ENCODE measurements around the gene KCNT1.

KCNT1 gene

GRCh38 chr9:135815413-135815812, 113.4 kb downstream of the KCNT1 start:
- no peaks in the 10 kb centered on the region for H4K20me1 ChIP-seq (ENCODE audit: control insufficient read depth, insufficient read depth, low read depth, low read length)
- no peaks in the 10 kb centered on the region for H3K9me3 ChIP-seq (ENCODE audit: control insufficient read depth, insufficient read depth, low read length)
- H3K9me2 ChIP-seq (replicated peaks; ENCODE audit: control insufficient read depth, low read length) = no peaks in the 10 kb centered on the region
- no peaks in the 10 kb centered on the region for H3F3A ChIP-seq (ENCODE audit: control insufficient read depth, insufficient read depth)
- TF ChIP-seq CTCF (IDR thresholded peaks at IDR 0.05; ENCODE audit: low read depth, low read length, poor library complexity, severe bottlenecking) (no peak), EZH2phosphoT487 (IDR thresholded peaks at IDR 0.05; ENCODE audit: borderline replicate concordance, low read length) (no peak)
- H3K4me3 ChIP-seq (ENCODE audit: low read length) = no peak overlapping the region
- H3K4me2 ChIP-seq (ENCODE audit: low read length) = no peak overlapping the region
- H3K79me2 ChIP-seq (ENCODE audit: control insufficient read depth, low read length) = no peaks in the 10 kb centered on the region
- H3K27ac ChIP-seq (ENCODE audit: low read depth, low read length) = no peak overlapping the region
- H3K27me3 ChIP-seq (ENCODE audit: control insufficient read depth, low read length) = no peaks in the 10 kb centered on the region
- H3K36me3 ChIP-seq (ENCODE audit: control insufficient read depth, low read length) = peaks cover 24% of the 10 kb centered on the region
- no peaks in the 10 kb centered on the region for H3K4me1 ChIP-seq (ENCODE audit: control insufficient read depth, low read length)

DNA sequence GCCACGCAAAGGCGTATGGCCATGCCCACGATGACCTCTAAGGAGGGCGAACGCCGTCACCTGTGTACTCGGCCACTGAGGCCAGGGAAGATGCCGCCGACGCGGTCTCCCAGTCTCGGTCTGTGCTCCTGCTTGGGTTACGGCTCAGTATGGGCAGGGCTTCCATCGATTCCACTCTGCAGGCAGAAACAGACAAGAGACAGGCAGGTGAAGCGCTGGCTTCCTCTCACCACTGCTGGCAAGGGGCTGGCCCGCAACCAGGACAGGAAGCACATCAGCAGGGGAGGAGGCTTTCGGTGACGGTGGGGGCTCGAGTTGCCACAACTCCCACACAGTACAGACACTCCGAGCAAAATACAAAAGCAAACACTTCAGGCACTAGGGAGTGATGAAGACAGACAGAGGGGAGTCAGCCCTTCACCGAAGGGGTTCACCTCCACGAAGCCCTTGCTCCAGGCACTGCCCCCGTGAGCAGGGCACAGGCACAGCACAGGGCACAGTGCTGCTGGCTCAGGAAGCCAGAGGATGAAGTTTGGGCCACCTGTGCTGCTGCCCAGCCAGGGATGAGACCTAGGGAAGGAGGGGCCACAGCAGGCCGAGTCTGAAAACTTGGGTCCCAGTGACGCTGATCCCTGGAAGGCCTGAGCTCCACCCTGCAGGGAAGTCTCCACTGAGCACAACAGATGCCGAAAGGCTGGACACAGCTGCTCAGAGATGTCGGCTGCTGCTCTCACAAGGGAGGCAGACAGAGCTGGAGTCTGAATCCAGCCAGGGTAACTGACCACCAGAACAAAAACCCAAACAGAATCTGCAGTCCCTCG, 114.1 kb downstream of the KCNT1 start:
- no peak for TF ChIP-seq CTCF (IDR thresholded peaks at IDR 0.05; ENCODE audit: low read depth, low read length, poor library complexity, severe bottlenecking)
- no peak for TF ChIP-seq EZH2phosphoT487 (IDR thresholded peaks at IDR 0.05; ENCODE audit: borderline replicate concordance, low read length)
- no peaks in the 10 kb centered on the region for H3F3A ChIP-seq (ENCODE audit: control insufficient read depth, insufficient read depth)
- H3K4me2 ChIP-seq (ENCODE audit: low read length) = no peak overlapping the region
- no peaks in the 10 kb centered on the region for H4K20me1 ChIP-seq (ENCODE audit: control insufficient read depth, insufficient read depth, low read depth, low read length)
- no peaks in the 10 kb centered on the region for H3K9me3 ChIP-seq (ENCODE audit: control insufficient read depth, insufficient read depth, low read length)
- no peak overlapping the region for H3K4me3 ChIP-seq (ENCODE audit: low read length)
- H3K27me3 ChIP-seq (ENCODE audit: control insufficient read depth, low read length) = no peaks in the 10 kb centered on the region
- no peaks in the 10 kb centered on the region for H3K79me2 ChIP-seq (ENCODE audit: control insufficient read depth, low read length)
- H3K9me2 ChIP-seq (replicated peaks; ENCODE audit: control insufficient read depth, low read length) = no peaks in the 10 kb centered on the region
- H3K4me1 ChIP-seq (ENCODE audit: control insufficient read depth, low read length) = no peaks in the 10 kb centered on the region
- peaks cover 30% of the 10 kb centered on the region for H3K36me3 ChIP-seq (ENCODE audit: control insufficient read depth, low read length)
- no peak overlapping the region for H3K27ac ChIP-seq (ENCODE audit: low read depth, low read length)

- H3K79me2 ChIP-seq (ENCODE audit: control insufficient read depth, low read length) = no peaks in the 10 kb centered on the region
- no peaks in the 10 kb centered on the region for H3K9me3 ChIP-seq (ENCODE audit: control insufficient read depth, insufficient read depth, low read length)
- TF ChIP-seq EZH2phosphoT487 (IDR thresholded peaks at IDR 0.05; ENCODE audit: borderline replicate concordance, low read length) (no peak), CTCF (IDR thresholded peaks at IDR 0.05; ENCODE audit: low read depth, low read length, poor library complexity, severe bottlenecking) (no peak)
- no peak overlapping the region for H3K4me3 ChIP-seq (ENCODE audit: low read length)
- H3K27me3 ChIP-seq (ENCODE audit: control insufficient read depth, low read length) = no peaks in the 10 kb centered on the region
- H3K4me2 ChIP-seq (ENCODE audit: low read length) = no peak overlapping the region
- H3K36me3 ChIP-seq (ENCODE audit: control insufficient read depth, low read length) = peaks cover 27% of the 10 kb centered on the region
- no peaks in the 10 kb centered on the region for H3K9me2 ChIP-seq (replicated peaks; ENCODE audit: control insufficient read depth, low read length)
- no peaks in the 10 kb centered on the region for H4K20me1 ChIP-seq (ENCODE audit: control insufficient read depth, insufficient read depth, low read depth, low read length)
- no peaks in the 10 kb centered on the region for H3F3A ChIP-seq (ENCODE audit: control insufficient read depth, insufficient read depth)
- no peak overlapping the region for H3K27ac ChIP-seq (ENCODE audit: low read depth, low read length)
- no peaks in the 10 kb centered on the region for H3K4me1 ChIP-seq (ENCODE audit: control insufficient read depth, low read length)
Measured at GRCh38 chr9:135816651-135816970, 114.6 kb downstream of the KCNT1 start.

Measured in DOHH2 (cell line).